ENCODE data around the gene WNT6. TPM values are rescaled to one million over a fixed set of nuclear protein-coding genes. Genes with fewer than 3 reads are reported as not detected.
A peak's percentile ranks its signal among the peaks of the same experiment; 100 is the strongest.

WNT6 gene
- total RNA-seq, 1 donor from 2014 or later: not detected

DNA sequence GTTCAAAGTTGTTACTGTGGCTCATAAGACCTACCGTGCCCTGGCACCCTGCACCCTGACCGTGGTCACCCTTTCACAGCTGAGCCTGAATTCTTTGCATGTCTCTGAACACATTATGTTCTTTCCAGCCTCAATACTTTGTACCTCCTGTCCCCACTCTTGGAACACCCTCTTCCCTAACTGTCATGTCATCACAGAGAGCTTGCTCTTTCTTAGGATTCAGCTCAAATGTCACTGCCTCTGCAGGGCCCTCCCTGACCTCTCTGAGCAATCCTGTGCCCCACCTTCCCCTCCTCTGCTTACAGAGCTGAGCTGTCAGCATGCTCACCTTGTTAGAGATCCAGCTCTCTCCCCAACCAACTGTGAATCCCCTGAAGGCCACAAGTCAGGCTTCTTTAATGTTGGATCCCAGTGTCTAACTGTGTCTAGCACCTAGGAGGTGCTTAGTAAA is 43.0 kb upstream of the WNT6 start:
- peaks cover 31 to 59% (median 32%) of the 10 kb centered on the region in 3 donors for H3K36me3 ChIP-seq (ENCODE audit: control insufficient read depth in 3 of 3, insufficient read depth in 3 of 3, low read length in 3 of 3)
- peaks cover 13 to 27% (median 21%) of the 10 kb centered on the region in 3 donors for H3K4me1 ChIP-seq (ENCODE audit: control insufficient read depth in 3 of 3, insufficient read depth in 3 of 3, low read length in 3 of 3)
- H3K9ac ChIP-seq (ENCODE audit: low read depth in 1 of 3, low read length in 3 of 3): peak overlapping the region in 1 of 3 donors; percentile 1
- H3K27me3 ChIP-seq (ENCODE audit: control insufficient read depth in 3 of 3, insufficient read depth in 3 of 3, low read length in 3 of 3): no peaks in the 10 kb centered on the region
- no peaks in the 10 kb centered on the region for H3K9me3 ChIP-seq (ENCODE audit: control insufficient read depth in 3 of 3, low read length in 3 of 3)
- peak overlapping the region; percentile 59 for H3K27ac ChIP-seq (ENCODE audit: low read depth, low read length)
- no peak overlapping the region for H3K4me3 ChIP-seq (ENCODE audit: low read length in 3 of 3)

DNA sequence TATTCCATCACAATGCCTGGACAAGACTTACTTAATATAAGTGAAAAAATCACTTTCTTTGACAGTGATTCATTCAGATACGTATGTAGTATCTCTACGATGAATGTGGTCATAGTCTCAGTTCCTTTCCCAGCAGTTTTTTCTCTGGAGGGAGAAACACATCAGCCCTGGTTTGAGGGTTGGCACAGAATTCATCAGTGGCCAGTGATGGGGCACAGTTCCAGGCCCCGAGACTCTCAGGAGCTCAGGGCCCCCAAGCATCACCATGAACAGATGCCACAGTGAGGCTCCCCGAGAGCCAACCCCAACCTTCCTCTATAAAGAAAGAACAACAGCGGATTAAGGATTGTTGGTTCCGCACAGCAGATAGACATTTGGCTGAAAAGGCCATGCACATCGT is 40.5 kb upstream of the WNT6 start:
- Histone ChIP-seq H3K36me3 (ENCODE audit: control insufficient read depth in 3 of 3, insufficient read depth in 3 of 3, low read length in 3 of 3) (peaks cover 23 to 48% (median 27%) of the 10 kb centered on the region in 3 donors), H3K27ac (ENCODE audit: low read depth, low read length) (no peak overlapping the region), H3K4me3 (ENCODE audit: low read length in 3 of 3) (no peak overlapping the region), H3K27me3 (ENCODE audit: control insufficient read depth in 3 of 3, insufficient read depth in 3 of 3, low read length in 3 of 3) (no peaks in the 10 kb centered on the region), H3K9ac (ENCODE audit: low read depth in 1 of 3, low read length in 3 of 3) (no peak overlapping the region), H3K9me3 (ENCODE audit: control insufficient read depth in 3 of 3, low read length in 3 of 3) (no peaks in the 10 kb centered on the region), H3K4me1 (ENCODE audit: control insufficient read depth in 3 of 3, insufficient read depth in 3 of 3, low read length in 3 of 3) (peaks cover 24 to 50% (median 36%) of the 10 kb centered on the region in 3 donors)

DNA sequence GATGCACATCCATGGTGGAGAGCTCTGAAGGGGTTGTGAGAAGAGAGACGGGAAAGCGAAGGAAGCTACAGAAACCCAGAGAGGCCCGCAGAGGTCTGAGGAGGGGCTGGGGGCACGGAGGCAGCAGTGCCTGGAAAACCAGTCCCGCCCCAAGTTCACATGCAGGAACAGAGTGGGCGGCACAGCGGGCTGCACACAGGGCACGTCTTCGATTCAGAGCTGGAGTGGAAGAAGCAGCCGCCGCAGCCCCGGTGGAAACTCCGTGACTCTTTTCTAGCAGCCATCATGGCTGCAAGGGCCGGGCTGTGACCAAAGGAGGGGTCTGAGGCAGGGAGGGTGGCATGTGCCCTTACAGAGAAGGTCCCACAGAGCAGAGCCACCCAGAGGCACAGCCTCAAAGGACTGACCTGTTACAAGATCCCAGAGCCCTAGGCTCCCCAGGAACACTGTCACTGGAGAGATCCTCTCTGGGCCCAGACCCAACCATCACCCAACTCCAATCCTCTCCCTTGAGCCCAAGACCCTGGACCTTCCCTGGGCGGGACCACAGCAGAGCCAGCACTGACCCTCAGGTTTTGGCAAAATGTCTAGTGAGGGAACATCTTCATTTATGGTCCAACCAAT is 38.7 kb upstream of the WNT6 start:
- Histone ChIP-seq H3K4me1 (ENCODE audit: control insufficient read depth in 3 of 3, insufficient read depth in 3 of 3, low read length in 3 of 3) (peaks cover 24 to 55% (median 35%) of the 10 kb centered on the region in 3 donors), H3K9ac (ENCODE audit: low read depth in 1 of 3, low read length in 3 of 3) (peak overlapping the region in 1 of 3 donors; percentile 25), H3K4me3 (ENCODE audit: low read length in 3 of 3) (no peak overlapping the region), H3K9me3 (ENCODE audit: control insufficient read depth in 3 of 3, low read length in 3 of 3) (no peaks in the 10 kb centered on the region), H3K36me3 (ENCODE audit: control insufficient read depth in 3 of 3, insufficient read depth in 3 of 3, low read length in 3 of 3) (peaks cover 11 to 32% (median 19%) of the 10 kb centered on the region in 3 donors), H3K27me3 (ENCODE audit: control insufficient read depth in 3 of 3, insufficient read depth in 3 of 3, low read length in 3 of 3) (no peaks in the 10 kb centered on the region), H3K27ac (ENCODE audit: low read depth, low read length) (peak overlapping the region; percentile 54)

DNA sequence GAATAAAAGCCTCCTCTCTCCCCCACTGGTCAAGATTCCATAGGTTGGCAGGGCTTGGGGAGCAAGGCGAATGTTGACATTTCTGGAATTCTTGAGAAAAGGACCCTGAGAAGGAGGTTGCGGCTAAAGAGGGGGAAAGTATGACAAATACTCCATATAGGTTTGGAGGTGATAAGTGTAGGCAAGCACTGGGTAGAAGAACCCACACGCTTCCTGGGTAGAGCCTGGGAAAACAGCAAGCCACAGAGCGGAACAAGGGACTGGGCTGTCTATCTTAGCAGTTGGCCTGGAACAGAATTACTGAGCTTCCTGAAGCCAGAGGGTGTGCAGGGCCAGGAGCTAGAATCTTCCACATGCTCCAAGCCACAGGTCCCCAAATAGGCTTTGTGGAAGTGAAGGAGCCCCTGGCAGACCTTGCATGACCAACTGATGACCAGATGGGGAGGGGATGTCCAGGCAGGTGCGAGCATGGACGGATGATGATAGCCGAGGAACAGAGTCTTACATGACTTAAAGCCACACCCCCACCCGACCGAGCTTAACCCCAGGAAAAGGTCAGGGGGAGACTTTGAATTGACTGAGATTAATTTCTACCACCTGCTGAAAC is 37.9 kb upstream of the WNT6 start:
- Histone ChIP-seq H3K27me3 (ENCODE audit: control insufficient read depth in 3 of 3, insufficient read depth in 3 of 3, low read length in 3 of 3) (no peaks in the 10 kb centered on the region), H3K36me3 (ENCODE audit: control insufficient read depth in 3 of 3, insufficient read depth in 3 of 3, low read length in 3 of 3) (peaks cover 11 to 27% (median 19%) of the 10 kb centered on the region in 3 donors), H3K27ac (ENCODE audit: low read depth, low read length) (peak overlapping the region; percentile 54), H3K9me3 (ENCODE audit: control insufficient read depth in 3 of 3, low read length in 3 of 3) (no peaks in the 10 kb centered on the region), H3K9ac (ENCODE audit: low read depth in 1 of 3, low read length in 3 of 3) (peak overlapping the region in 1 of 3 donors; percentile 3), H3K4me1 (ENCODE audit: control insufficient read depth in 3 of 3, insufficient read depth in 3 of 3, low read length in 3 of 3) (peaks cover 24 to 52% (median 29%) of the 10 kb centered on the region in 3 donors), H3K4me3 (ENCODE audit: low read length in 3 of 3) (no peak overlapping the region)

DNA sequence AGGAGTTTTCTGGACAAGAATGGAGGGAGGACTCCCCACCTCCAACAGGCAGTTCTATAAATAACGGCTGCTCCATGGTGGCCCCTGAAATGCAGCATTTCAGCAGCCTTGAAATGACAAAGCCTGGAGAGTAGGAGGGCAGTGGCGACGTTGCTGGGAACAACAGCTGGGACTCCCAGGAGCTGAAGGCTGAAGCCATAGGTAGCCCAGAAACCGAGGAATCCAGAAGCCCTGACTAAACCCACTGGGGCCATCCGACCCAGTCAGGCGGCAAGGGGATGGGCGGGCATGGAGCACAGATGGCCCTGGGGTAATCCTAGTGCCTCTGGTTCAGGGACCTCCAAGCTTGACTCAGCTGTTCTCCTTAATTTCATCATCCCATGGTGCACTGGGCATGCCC is 37.0 kb upstream of the WNT6 start:
- Histone ChIP-seq H3K4me3 (ENCODE audit: low read length in 3 of 3) (no peak overlapping the region), H3K27ac (ENCODE audit: low read depth, low read length) (peak overlapping the region; percentile 19), H3K4me1 (ENCODE audit: control insufficient read depth in 3 of 3, insufficient read depth in 3 of 3, low read length in 3 of 3) (peaks cover 23 to 52% (median 28%) of the 10 kb centered on the region in 3 donors), H3K9ac (ENCODE audit: low read depth in 1 of 3, low read length in 3 of 3) (no peak overlapping the region), H3K9me3 (ENCODE audit: control insufficient read depth in 3 of 3, low read length in 3 of 3) (no peaks in the 10 kb centered on the region), H3K27me3 (ENCODE audit: control insufficient read depth in 3 of 3, insufficient read depth in 3 of 3, low read length in 3 of 3) (no peaks in the 10 kb centered on the region), H3K36me3 (ENCODE audit: control insufficient read depth in 3 of 3, insufficient read depth in 3 of 3, low read length in 3 of 3) (peaks cover 11 to 29% (median 19%) of the 10 kb centered on the region in 3 donors)

DNA sequence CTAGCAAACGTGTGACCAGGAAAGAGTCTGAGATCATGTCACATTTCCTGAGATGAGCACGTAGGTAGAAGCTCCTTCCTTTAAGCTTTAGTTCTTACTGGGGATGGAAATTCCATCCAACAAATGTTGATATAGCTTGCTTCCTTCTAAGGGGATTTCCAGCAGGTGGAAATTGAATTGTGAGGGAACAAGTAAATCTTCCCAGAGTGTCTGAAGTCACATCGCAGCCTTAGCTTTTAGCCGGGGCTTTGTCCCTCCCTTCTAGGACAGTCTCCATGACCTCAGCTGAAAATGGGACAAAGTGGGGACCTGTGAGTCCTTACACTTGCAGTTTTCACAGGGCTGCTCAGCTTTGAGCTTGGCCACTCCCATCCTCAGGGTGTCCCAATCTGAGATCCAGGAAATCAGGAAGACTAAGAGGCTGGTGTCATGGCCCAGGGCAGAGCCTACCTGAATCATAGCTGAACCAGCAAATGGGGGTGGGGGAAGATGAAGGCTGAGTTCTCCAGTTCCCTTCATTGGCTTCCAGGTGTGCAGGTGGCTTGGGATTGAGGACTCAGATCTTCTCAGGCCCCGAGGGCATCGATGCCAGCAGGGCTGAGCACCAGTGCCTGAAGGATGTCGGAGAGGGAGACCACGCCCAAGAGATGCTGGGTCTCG is 36.3 kb upstream of the WNT6 start:
- H3K9me3 ChIP-seq (ENCODE audit: control insufficient read depth in 3 of 3, low read length in 3 of 3): no peaks in the 10 kb centered on the region

DNA sequence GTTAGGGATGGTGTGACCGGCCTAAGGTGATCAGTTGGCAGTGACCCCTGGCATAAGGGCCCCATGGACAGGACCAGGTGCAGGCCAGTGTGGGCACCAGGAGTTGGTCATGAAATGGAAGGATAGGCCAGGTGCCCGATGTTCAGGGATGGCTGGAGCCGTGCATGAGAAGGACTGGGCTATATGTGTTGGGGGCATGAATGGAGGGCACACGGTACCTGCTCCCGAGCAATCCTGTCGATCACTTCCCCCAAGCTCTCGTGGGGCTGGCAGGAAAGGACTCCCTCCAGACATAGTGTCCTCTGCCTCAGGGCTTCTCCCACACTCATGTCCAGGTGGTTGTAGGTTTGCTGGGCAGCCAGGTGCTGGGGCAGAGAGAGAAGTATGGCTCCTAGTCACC is 35.6 kb upstream of the WNT6 start:
- H3K27me3 ChIP-seq (ENCODE audit: control insufficient read depth in 3 of 3, insufficient read depth in 3 of 3, low read length in 3 of 3): no peaks in the 10 kb centered on the region
- no peaks in the 10 kb centered on the region for H3K9me3 ChIP-seq (ENCODE audit: control insufficient read depth in 3 of 3, low read length in 3 of 3)
- H3K36me3 ChIP-seq (ENCODE audit: control insufficient read depth in 3 of 3, insufficient read depth in 3 of 3, low read length in 3 of 3): peaks cover 11 to 22% (median 22%) of the 10 kb centered on the region in 3 donors
- no peak overlapping the region for H3K9ac ChIP-seq (ENCODE audit: low read depth in 1 of 3, low read length in 3 of 3)
- H3K4me3 ChIP-seq (ENCODE audit: low read length in 3 of 3): no peak overlapping the region
- H3K27ac ChIP-seq (ENCODE audit: low read depth, low read length): no peak overlapping the region
- H3K4me1 ChIP-seq (ENCODE audit: control insufficient read depth in 3 of 3, insufficient read depth in 3 of 3, low read length in 3 of 3): peaks cover 29 to 64% (median 36%) of the 10 kb centered on the region in 3 donors

More for the DNA sequence above, 36.3 kb upstream of the WNT6 start:
- peaks cover 25 to 58% (median 32%) of the 10 kb centered on the region in 3 donors for H3K4me1 ChIP-seq (ENCODE audit: control insufficient read depth in 3 of 3, insufficient read depth in 3 of 3, low read length in 3 of 3)
- H3K9ac ChIP-seq (ENCODE audit: low read depth in 1 of 3, low read length in 3 of 3): no peak overlapping the region
- H3K4me3 ChIP-seq (ENCODE audit: low read length in 3 of 3): no peak overlapping the region
- peaks cover 11 to 27% (median 19%) of the 10 kb centered on the region in 3 donors for H3K36me3 ChIP-seq (ENCODE audit: control insufficient read depth in 3 of 3, insufficient read depth in 3 of 3, low read length in 3 of 3)
- no peaks in the 10 kb centered on the region for H3K27me3 ChIP-seq (ENCODE audit: control insufficient read depth in 3 of 3, insufficient read depth in 3 of 3, low read length in 3 of 3)
- no peak overlapping the region for H3K27ac ChIP-seq (ENCODE audit: low read depth, low read length)

DNA sequence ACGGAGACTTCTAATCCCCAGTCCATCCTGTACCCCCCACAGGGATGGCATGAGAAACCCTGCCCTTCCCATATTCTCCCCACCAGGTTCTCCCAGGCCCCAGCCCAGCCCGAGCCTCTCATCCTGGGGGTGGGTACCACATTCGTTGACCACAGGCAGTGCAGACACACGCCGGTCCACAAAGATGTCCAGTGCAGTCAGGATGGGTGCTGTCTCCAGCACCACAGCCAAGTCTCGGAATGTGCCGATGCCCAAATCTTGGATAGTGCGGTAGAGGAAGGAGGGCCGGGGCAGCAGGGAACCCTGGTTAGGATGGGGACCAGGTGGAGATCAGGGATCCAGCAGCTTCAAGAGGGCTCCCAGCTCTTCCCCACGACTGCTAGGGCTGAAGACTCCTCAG is 32.8 kb upstream of the WNT6 start:
- Histone ChIP-seq H3K27me3 (ENCODE audit: control insufficient read depth in 3 of 3, insufficient read depth in 3 of 3, low read length in 3 of 3) (no peaks in the 10 kb centered on the region), H3K4me3 (ENCODE audit: low read length in 3 of 3) (no peak overlapping the region), H3K9ac (ENCODE audit: low read depth in 1 of 3, low read length in 3 of 3) (no peak overlapping the region), H3K9me3 (ENCODE audit: control insufficient read depth in 3 of 3, low read length in 3 of 3) (no peaks in the 10 kb centered on the region), H3K36me3 (ENCODE audit: control insufficient read depth in 3 of 3, insufficient read depth in 3 of 3, low read length in 3 of 3) (peaks cover 11 to 22% (median 17%) of the 10 kb centered on the region in 3 donors), H3K27ac (ENCODE audit: low read depth, low read length) (peak overlapping the region; percentile 28), H3K4me1 (ENCODE audit: control insufficient read depth in 3 of 3, insufficient read depth in 3 of 3, low read length in 3 of 3) (peaks cover 47 to 76% (median 51%) of the 10 kb centered on the region in 3 donors)

DNA sequence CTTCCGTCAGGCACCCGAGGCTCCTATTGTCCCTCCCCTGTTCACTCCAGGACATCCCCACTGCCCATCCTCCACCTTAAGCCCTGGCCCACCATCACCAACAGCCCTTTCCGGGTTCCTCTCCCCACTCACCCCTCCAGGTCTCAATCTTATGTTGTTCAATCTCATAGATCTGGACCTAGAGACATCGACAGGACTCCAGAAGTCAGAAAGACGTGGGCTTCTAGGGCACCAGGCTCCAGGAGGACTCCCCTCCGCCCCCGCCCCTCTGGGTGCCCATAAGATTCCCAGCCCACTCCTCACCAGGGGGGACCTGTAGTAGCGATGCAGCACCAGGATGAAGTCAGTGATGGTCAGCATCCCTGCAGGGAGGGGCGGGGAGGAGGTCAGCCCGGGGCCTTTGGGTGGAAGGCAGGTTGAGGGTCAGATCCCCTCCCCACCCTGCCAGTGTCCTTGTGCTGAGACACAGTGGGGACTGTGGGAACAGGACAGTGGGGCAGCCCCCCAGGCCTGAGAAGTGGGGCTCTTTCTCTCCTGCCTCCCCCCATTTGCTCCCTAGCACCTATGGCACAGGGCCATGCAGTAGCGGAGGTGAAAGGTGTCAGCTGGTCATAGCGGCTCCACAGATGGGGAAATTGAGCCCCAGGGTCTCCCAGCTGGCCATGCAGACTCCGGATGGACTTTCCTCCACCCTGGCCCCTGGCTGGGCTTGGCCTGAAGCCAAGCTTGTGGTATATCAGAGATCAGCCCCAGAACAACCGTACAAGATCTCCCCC is 31.7 kb upstream of the WNT6 start:
- Histone ChIP-seq H3K4me3 (ENCODE audit: low read length in 3 of 3) (peak overlapping the region in 2 of 3 donors; percentile 27 to 48), H3K27ac (ENCODE audit: low read depth, low read length) (peak overlapping the region; percentile 46), H3K9ac (ENCODE audit: low read depth in 1 of 3, low read length in 3 of 3) (peak overlapping the region; percentile 10 to 57 (median 50)), H3K9me3 (ENCODE audit: control insufficient read depth in 3 of 3, low read length in 3 of 3) (no peaks in the 10 kb centered on the region), H3K27me3 (ENCODE audit: control insufficient read depth in 3 of 3, insufficient read depth in 3 of 3, low read length in 3 of 3) (no peaks in the 10 kb centered on the region), H3K4me1 (ENCODE audit: control insufficient read depth in 3 of 3, insufficient read depth in 3 of 3, low read length in 3 of 3) (peaks cover 50 to 78% (median 58%) of the 10 kb centered on the region in 3 donors), H3K36me3 (ENCODE audit: control insufficient read depth in 3 of 3, insufficient read depth in 3 of 3, low read length in 3 of 3) (peaks cover 7 to 20% (median 14%) of the 10 kb centered on the region in 3 donors)

Measured in skeletal muscle tissue (tissue), 4 donors.